Choroid plexus epithelial cell (primary cell): ENCODE measurements around the gene KCNJ10.

Experiments
- DNase-seq: peaks from one replicate; pipeline ENCODE4 v3.0.0-alpha.2; 2010; ENCODE audit warnings: low read depth
- H3K4me3 ChIP-seq: 2 replicates; pipeline ENCODE4 v1.5.1; 2011; ENCODE audit warnings: low read depth, mild to moderate bottlenecking, control low read depth, low read length, moderate library complexity
- CTCF ChIP-seq: conservative IDR thresholded peaks from 2 replicates; pipeline ENCODE4 v1.5.1; 2011; ENCODE audit warnings: low read depth, mild to moderate bottlenecking, control low read depth, inconsistent platforms, low read length, moderate library complexity

KCNJ10 gene

GRCh38 chr1:160094806-160095205, 24.8 kb upstream of the KCNJ10 start:
- H3K4me3 ChIP-seq: no peak overlapping the region
- no peak for DNase-seq
- TF ChIP-seq CTCF: no peak

DNA sequence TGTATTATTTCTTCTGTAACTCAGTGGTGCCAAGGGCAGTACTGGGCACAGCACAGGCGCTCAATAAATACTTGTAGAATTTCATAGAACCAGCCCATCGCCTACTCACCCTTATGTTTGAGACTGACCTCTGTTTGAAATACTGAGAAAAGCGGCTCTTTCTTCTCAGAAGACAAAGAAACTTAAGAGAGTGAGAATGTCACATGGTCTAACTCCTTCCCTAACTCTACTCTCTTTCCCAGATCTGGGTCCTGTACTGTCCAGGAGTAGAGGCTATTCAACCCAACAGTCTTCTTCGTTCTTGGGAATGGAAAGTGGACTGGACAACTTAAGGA, 24.3 kb upstream of the KCNJ10 start:
- H3K4me3 ChIP-seq: no peak overlapping the region
- no peak for TF ChIP-seq CTCF
- no peak for DNase-seq

GRCh38 chr1:160093624-160094290, 23.8 kb upstream of the KCNJ10 start:
- no peak overlapping the region for H3K4me3 ChIP-seq
- no peak for TF ChIP-seq CTCF
- no peak for DNase-seq

DNA sequence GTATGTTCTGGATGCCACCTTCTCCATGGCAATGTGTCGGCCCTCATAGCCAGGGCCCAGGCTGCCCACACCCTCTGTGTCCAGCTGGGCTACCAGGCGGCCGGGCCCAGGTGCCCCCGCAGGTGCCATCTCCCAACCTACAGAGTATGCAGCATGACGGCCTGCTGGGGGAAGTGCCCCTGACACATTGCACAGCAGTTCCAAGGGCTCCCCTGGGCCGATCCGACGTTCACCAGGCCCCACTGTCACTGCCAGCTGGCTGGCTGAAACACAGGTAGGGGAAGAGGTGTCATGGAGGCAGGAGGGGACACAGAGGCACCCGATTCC, 23.1 kb upstream of the KCNJ10 start:
- H3K4me3 ChIP-seq: no peak overlapping the region
- TF ChIP-seq CTCF: no peak
- no peak for DNase-seq

- DNase-seq: no peak
- H3K4me3 ChIP-seq: no peak overlapping the region
- TF ChIP-seq CTCF: no peak
These were observed 22.6 kb upstream of the KCNJ10 start for GRCh38 chr1:160092366-160093068.

- DNase-seq: no peak
- H3K4me3 ChIP-seq: no peak overlapping the region
- no peak for TF ChIP-seq CTCF
These were observed 21.8 kb upstream of the KCNJ10 start for GRCh38 chr1:160091666-160092223.

GRCh38 chr1:160090760-160091159, 20.8 kb upstream of the KCNJ10 start:
- no peak for TF ChIP-seq CTCF
- no peak for DNase-seq

More at GRCh38 chr1:160090760-160091159, 20.8 kb upstream of the KCNJ10 start:
- H3K4me3 ChIP-seq: no peak overlapping the region
